ENCODE results near the gene ZNF410. TPM values are rescaled to one million over a fixed set of nuclear protein-coding genes. Genes with fewer than 3 reads are reported as not detected.

The ZNF410 gene
- total and polyA plus RNA-seq, 2 of the 8 experiments (the other 6 are each of a cell fraction or from before 2014, with no cell fraction given) = 11.2 to 18.9 TPM

DNA sequence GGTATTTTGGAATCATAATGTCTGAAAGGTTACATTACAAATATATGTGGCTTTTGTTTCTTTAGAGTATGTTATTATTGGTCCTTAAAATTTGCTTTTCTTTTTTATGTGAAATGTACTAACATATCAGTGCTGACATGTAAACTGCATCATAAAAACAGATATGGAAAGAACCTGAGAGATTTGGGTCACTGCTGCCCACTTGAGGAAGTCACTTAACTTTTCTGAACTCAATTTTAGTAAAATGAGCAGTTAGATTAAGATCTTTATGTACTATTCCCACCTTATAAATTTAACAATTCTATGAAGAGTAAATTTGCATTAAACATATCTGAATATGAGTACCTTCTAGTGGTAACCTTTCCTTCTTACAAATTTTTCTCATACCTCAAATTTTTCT is 27.5 kb upstream of the ZNF410 start:
- Histone ChIP-seq H3K14ac (ENCODE audit: insufficient read length) (no peak overlapping the region), H3K4ac (replicated peaks; ENCODE audit: insufficient read length, low read depth, low read length) (no peak overlapping the region), H3K27ac (ENCODE audit: low read depth, low read length) (no peak overlapping the region), H2AFZ (ENCODE audit: low read length) (no peak overlapping the region), H3K18ac (ENCODE audit: extremely low read depth, low read length) (no peak overlapping the region), H3K79me1 (ENCODE audit: low read depth, low read length) (no peaks in the 10 kb centered on the region), H3K27me3 (replicated peaks in 1 of 4; ENCODE audit: control insufficient read depth in 3 of 4, extremely low read depth in 1 of 4, insufficient read depth in 3 of 4, low read length in 3 of 4) (no peaks in the 10 kb centered on the region), H4K8ac (ENCODE audit: extremely low read depth, insufficient read depth, low read length) (no peak overlapping the region), H3K9me3 (ENCODE audit: insufficient read depth in 2 of 2, low read depth in 1 of 2, low read length in 1 of 2) (no peaks in the 10 kb centered on the region), H2BK20ac (ENCODE audit: low read length) (no peak overlapping the region), H3K56ac (replicated peaks; ENCODE audit: insufficient read length, low read depth, low read length) (no peak overlapping the region), H2BK5ac (ENCODE audit: low read depth, low read length) (no peak overlapping the region), H3K23me2 (ENCODE audit: low read depth, low read length) (no peaks in the 10 kb centered on the region), H3K4me1 (replicated peaks in 1 of 4; ENCODE audit: control insufficient read depth in 3 of 4, insufficient read depth in 4 of 4, low read length in 3 of 4) (no peaks in the 10 kb centered on the region), H3K4me3 (ENCODE audit: extremely low read depth in 1 of 4, insufficient read depth in 2 of 4, low read depth in 3 of 4, low read length in 4 of 4) (no peak overlapping the region), H2BK120ac (replicated peaks; ENCODE audit: low read depth, low read length) (no peak overlapping the region), H3K79me2 (ENCODE audit: control insufficient read depth in 1 of 2, insufficient read depth in 2 of 2, low read length in 2 of 2) (no peaks in the 10 kb centered on the region; a peak in 1 of 4 replicates), H4K20me1 (replicated peaks in 1 of 2; ENCODE audit: control insufficient read depth in 1 of 2, insufficient read depth in 2 of 2, low read length in 2 of 2) (no peaks in the 10 kb centered on the region), H2BK15ac (ENCODE audit: low read length) (no peak overlapping the region), H2BK12ac (ENCODE audit: low read depth, low read length) (no peak overlapping the region), H2AK5ac (ENCODE audit: low read depth, low read length) (no peak overlapping the region), H3K36me3 (ENCODE audit: control insufficient read depth in 2 of 4, insufficient read depth in 4 of 4, low read length in 3 of 4) (peaks cover 0 to 21% (median 12%) of the 10 kb centered on the region in 4 experiments; a peak in 5 of 8 replicates), H3K4me2 (ENCODE audit: insufficient read depth in 1 of 2, low read depth in 2 of 2, low read length in 2 of 2) (no peak overlapping the region), H3K23ac (ENCODE audit: insufficient read length) (no peak overlapping the region), H4K5ac (ENCODE audit: insufficient read length, low read depth, low read length) (no peak overlapping the region), H4K91ac (replicated peaks; ENCODE audit: insufficient read length, low read length) (no peak overlapping the region), H3K9ac (replicated peaks in 1 of 4; ENCODE audit: extremely low read depth in 1 of 4, low read depth in 3 of 4, low read length in 3 of 4) (no peak overlapping the region)
- POLR2A ChIA-PET (ENCODE audit: partially characterized antibody) = interaction anchor here (1.0 kb wide), 1 partner anchor 10 kb away, joined by 3 read pairs; no protein-coding TSS in a partner anchor
- FAIRE-seq (no peak), DNase-seq (ENCODE audit: low read depth in 1 of 2, low spot score in 2 of 2) (no peak)
- TF ChIP-seq TCF12 (IDR thresholded peaks at IDR 0.05; ENCODE audit: low read depth, low read length) (no peak), CHD1 (IDR thresholded peaks at IDR 0.05; ENCODE audit: low read depth, low read length) (no peak), TEAD4 (IDR thresholded peaks at IDR 0.05; ENCODE audit: low read depth, low read length) (no peak), SP2 (IDR thresholded peaks at IDR 0.05; ENCODE audit: low read length) (no peak), TAF7 (optimal IDR thresholded peaks at IDR 0.05; ENCODE audit: borderline replicate concordance, low read depth, low read length) (no peak), PHF8 (conservative IDR thresholded peaks at IDR 0.05; ENCODE audit: low read depth, low read length) (no peak), TAF1 (IDR thresholded peaks at IDR 0.05; ENCODE audit: low read depth, low read length) (no peak), CTBP2 (IDR thresholded peaks at IDR 0.05; ENCODE audit: borderline replicate concordance, insufficient read depth, insufficient read length, low read length) (no peak)
- CTCF ChIA-PET (ENCODE audit: partially characterized antibody) = no interaction called here

Data from H1 (cell line).